HG03354 (cell line): ENCODE data around the gene TLL1.
A peak's percentile ranks its signal among the peaks of the same experiment; 100 is the strongest.

Experiments used
- ATAC-seq: cut with Tn5 transposase; IDR thresholded peaks from one replicate; pipeline ENCODE4 v1.9.1; 2021; ENCODE audit warnings: mild to moderate bottlenecking; ENCODE audit not compliant: unreplicated experiment, poor library complexity, severe bottlenecking

The TLL1 gene

GRCh38 chr4:166034965-166035364, 161.9 kb downstream of the TLL1 start:
- ATAC-seq: no peak

GRCh38 chr4:166039822-166040221, 166.8 kb downstream of the TLL1 start:
- no peak for ATAC-seq

- no peak for ATAC-seq
Measured at GRCh38 chr4:166042510-166043055, 169.5 kb downstream of the TLL1 start.

DNA sequence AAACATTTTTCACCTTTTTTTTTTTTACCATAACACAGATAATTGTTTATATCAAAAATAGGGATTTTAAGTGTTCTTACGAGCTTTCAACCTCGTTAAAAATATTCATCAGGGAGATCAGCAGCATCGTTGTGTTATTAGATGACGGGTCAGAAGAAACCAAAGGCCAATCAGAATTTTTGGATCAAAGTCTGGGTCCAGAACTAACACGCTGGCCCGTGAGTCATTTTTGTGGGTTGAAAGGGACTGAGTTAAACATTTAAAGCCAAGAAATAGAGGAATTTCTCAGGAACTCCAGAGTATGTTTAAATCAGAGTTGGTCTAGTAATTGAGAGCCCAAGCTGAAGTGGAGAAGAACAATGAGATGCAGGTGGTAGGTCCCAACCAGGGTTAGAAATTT, 170.8 kb downstream of the TLL1 start:
- no peak for ATAC-seq

GRCh38 chr4:166044871-166045270, 171.8 kb downstream of the TLL1 start:
- ATAC-seq: no peak

GRCh38 chr4:166045457-166045856, 172.4 kb downstream of the TLL1 start:
- ATAC-seq: no peak

DNA sequence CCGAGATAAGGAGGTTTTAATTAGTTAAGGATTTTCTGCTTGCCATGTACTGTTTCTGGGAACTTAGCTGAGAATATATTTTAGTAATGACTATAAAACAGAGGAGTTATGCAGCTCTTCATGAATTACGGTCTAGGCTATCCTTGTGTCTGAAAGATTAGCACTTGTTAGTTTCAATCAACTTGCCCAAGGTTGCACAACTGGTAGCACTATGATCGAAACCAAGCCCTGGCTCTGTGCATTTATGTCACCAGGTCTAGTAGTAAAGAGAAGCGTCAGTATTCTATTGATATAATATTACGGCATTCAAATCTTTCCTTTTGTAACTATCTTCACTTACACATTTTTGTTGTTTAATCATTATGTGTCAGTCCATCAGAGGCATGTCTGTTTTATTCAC, 176.0 kb downstream of the TLL1 start:
- ATAC-seq: no peak

DNA sequence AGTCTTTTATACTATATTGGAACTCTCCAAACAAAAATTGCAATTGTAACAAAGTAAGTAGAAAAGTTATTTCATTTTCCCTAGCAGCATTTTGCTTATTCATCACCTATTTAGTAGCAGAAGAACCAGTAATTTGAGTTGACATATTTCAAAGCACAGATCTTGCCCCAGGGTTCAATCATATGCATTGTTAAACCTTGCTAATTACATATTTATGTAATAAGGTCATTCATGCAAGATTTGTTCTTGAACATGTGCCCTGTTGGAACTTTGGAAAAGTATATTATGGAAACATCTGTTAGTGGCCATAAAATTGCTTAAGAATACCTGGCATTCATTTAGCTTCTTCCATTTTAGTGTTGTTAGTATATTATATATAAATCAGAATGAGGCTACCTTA, 191.7 kb downstream of the TLL1 start:
- no peak for ATAC-seq

DNA sequence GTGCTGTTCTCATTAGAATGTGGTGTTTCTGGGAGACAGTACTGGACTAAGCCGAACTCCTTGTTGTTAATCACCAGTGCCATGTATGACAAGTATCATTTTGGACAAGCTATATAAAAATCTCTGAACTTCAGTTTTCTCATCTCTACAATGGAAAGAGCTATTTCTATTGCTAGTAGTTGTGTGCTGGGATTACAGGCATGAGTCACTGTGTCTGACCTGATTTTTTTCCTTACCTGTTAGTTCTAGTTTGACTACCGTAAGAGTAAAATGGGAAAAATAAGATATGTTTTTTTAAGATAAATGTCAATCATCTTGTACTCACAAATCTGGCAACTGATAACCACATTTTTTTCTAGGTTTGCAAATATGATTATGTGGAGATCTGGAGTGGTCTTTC, 192.3 kb downstream of the TLL1 start:
- ATAC-seq: no peak

DNA sequence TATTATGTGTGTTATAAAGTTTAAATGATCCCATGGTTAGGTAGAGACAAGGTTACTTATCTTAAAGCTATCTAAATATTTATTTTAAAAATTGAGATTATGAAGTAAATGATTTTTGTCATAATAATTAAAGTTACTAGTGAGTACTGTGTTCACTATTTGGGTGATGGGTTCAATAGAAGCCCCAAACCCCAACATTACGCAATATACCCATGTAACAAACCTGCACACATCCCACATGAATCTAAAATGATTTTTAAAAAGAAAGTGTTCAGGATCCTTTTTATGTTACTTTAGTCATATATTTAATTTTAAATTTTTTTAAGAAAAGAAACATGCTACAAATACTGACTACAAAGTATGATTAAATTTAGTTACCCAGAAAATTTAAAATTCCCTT, 193.9 kb downstream of the TLL1 start:
- no peak for ATAC-seq

DNA sequence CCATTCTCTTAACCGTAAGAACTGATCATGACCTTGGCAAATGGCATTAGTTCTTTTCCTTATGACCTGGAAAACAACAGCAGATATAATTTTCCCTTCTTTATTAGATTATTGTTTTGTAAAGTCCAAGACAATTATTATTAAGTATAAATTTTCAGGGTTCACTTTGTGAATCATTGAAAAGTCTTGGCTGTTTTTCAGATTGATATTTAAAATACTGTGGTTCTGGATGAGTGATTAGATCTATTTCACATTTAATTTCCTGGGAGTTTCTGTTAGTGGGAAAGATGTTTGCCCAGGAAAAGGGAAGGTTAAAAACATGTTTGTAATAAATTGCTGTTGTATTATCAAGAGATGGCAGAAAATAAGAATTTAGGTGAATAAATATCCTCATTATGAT, 194.9 kb downstream of the TLL1 start:
- no peak for ATAC-seq

- ATAC-seq: no peak
Measured at GRCh38 chr4:166073783-166074182, 200.7 kb downstream of the TLL1 start.

- ATAC-seq: no peak
Measured at GRCh38 chr4:166075599-166075998, 202.6 kb downstream of the TLL1 start.

DNA sequence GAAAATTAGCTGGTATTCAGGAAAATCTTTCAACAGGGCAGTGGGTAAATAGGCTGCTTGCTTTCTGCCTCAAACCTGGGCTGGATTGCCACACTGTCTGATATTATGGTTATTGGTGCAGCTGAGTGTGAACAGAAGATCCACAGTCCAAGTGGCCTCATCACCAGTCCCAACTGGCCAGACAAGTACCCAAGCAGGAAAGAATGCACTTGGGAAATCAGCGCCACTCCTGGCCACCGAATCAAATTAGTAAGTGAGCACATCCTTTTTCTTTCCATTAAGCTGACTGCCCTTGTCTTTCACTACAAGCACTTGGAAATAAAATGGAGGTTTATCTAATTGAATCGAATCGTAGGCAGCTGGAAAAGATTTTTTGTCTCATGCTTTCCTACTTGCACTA, 204.7 kb downstream of the TLL1 start:
- ATAC-seq: no peak

- no peak for ATAC-seq
Measured at GRCh38 chr4:166078383-166078782, 205.3 kb downstream of the TLL1 start.

GRCh38 chr4:166078955-166079354, 205.9 kb downstream of the TLL1 start:
- no peak for ATAC-seq

- no peak for ATAC-seq
Measured at GRCh38 chr4:166087569-166087968, 214.5 kb downstream of the TLL1 start.

DNA sequence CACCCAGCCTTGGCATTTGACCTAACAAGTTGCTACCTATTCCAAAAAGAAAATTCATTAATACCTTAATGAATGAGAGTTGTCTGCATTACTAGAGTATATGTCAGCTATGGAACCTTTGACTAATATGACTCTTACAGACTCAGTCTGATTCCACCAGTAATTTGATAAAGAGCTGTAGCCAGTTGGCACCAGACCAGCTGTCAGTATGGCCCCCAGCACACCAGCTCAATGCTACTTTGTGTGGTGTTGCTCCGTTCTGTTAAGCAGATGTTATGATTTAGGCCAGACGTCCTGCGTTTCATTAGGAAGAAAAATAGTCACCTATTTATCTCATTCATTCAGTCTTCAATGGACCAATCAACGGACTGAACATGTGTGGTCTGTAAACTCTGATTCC, 215.5 kb downstream of the TLL1 start:
- ATAC-seq: no peak

GRCh38 chr4:166091146-166091545, 218.1 kb downstream of the TLL1 start:
- ATAC-seq: no peak

DNA sequence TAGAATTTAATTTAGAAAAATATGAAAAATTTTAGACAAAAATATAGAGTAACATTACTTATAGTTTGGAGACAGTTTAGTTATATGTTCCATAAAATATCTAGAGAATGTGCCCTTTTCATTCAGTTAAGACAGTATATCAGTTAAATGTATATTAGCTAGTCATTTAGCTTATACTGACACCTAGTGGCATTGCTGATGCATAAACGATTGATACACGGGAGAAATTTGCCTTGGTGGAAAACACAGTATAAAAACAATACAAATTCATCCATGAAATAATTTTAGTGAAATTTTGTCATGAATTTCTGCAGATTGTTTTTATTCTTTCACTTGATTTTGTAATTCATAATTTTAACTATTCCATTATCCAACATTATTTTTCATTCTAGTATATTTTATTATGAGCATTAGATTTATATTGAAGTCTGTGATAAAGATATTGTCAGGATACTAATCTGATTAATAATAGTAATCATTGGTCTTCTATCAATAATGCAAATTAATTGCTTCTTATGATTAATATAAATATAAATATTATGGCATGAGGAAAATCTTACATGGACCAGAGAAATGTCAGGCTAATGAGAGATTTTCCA, 219.0 kb downstream of the TLL1 start:
- ATAC-seq: peak; percentile 89

GRCh38 chr4:166092797-166093290, 219.8 kb downstream of the TLL1 start:
- no peak for ATAC-seq

DNA sequence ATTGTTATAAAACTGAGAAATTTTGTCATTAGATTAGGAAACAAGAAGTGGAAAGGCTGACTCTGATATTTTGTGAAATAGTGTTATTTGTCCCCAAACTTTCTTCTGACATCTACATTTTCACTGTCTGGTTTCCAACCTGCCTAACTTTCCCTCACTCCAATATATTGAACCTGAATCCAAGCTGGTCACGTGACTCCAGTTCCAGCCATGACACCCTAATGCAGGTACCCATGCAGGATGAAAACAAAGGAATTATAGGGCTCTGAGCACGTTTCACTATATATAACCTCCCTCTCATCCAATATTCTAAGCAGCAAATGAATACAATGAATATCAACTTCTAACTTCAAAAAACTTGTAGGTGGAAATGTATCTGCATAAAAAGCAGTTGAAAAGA, 231.6 kb downstream of the TLL1 start:
- ATAC-seq: no peak
